Activated CD8-positive, alpha-beta memory T cell treated with anti-CD3 and anti-CD28 coated beads, Interleukin-2, amount 10 ng/mL, durations not matched to agents 7 days and 5 days (primary cell): ENCODE data around the gene CIPC. TPM values are rescaled to one million over a fixed set of nuclear protein-coding genes. Genes with fewer than 3 reads are reported as not detected.

Source experiments
- ATAC-seq: fragments of 150-1000 bp; cut with Tn5 transposase; one replicate; pipeline ENCODE4 v1.10.0; 2021; ENCODE audit warnings: moderate library complexity
- CTCF ChIA-PET: fragments of 350-600 bp; sonication (Branson Sonifier 250); formaldehyde crosslinking; loops from one replicate; lab custom pipeline; 2021; ENCODE audit warnings: antibody characterized with exemption; lab: Charles Lee
- DNase-seq: peaks from one replicate; pipeline ENCODE4 v3.0.0-alpha.2; 2020
- H3K27ac Mint-ChIP-seq: one replicate; pipeline ENCODE4 v1.8.0; 2021; ENCODE audit warnings: mild to moderate bottlenecking, mixed read lengths
- H3K27me3 Mint-ChIP-seq: one replicate; pipeline ENCODE4 v1.8.0; 2021; ENCODE audit warnings: mixed read lengths
- H3K36me3 Mint-ChIP-seq: one replicate; pipeline ENCODE4 v1.8.0; 2021; ENCODE audit warnings: mild to moderate bottlenecking, mixed read lengths
- H3K4me1 Mint-ChIP-seq: one replicate; pipeline ENCODE4 v1.8.0; 2021; ENCODE audit warnings: mixed read lengths
- H3K4me3 Mint-ChIP-seq: one replicate; pipeline ENCODE4 v1.8.0; 2021; ENCODE audit warnings: mild to moderate bottlenecking, moderate library complexity, mixed read lengths
- H3K9me3 Mint-ChIP-seq: one replicate; pipeline ENCODE4 v1.8.0; 2022; ENCODE audit warnings: low read depth, mixed read lengths
- total RNA-seq, 2 experiments: library from RNA; stranded (reverse); gene quantifications; one replicate each; pipeline ENCODE4 v1.2.3, GENCODE V29; 2021

CIPC gene
- total RNA-seq, 2 experiments from 2014 or later = 11.3 to 12.0 TPM

DNA sequence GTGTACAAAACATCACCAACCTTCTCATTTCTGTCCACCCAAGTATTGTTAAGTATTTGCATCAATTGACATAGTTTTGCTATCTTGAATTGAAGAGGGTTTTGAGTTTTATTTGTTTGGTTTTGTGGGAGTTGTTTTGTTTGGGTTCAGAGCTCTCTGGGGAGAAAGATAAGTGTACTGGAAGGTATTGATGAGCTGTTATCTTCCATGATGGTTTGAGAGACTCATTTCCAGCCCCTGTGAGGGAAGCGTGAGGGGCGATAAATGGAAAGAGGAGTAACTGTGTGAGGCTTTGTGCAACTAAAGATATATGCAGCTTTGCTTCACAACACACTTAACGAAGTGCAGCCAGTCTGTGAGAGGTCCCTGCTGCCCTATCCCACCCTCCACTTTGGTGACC is 15.7 kb upstream of the CIPC start:
- Mint-ChIP-seq H3K9me3 (no peaks in the 10 kb centered on the region), H3K27ac (no peak overlapping the region), H3K27me3 (peaks cover 12% of the 10 kb centered on the region), H3K4me1 (peaks cover 10% of the 10 kb centered on the region), H3K36me3 (no peaks in the 10 kb centered on the region), H3K4me3 (no peak overlapping the region)
- ATAC-seq (no peak), DNase-seq (no peak)
- CTCF ChIA-PET = interaction anchor here (1.1 to 8.4 kb wide), 8 partner anchors 10 to 227 kb away, joined by 3 to 84 read pairs (median 4); no protein-coding TSS in a partner anchor

DNA sequence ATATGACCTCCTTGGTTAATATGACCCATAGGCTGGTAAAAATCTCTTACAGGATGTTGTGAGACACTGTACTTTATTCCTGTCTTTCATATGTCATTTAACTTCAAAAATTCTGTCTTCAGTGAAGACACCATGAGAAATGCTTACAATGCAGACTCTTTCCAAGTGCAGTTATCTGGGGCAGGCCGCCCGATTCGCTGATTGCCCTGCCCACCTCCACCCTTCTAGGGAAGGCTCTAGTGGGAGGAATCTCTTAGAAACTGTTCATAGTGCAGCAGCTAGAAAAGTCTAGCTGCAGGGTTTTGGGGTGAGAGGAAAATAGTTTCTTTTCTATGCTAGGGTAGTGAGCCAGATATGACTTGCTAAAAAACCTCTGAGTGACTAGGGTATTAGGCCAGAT is 15.0 kb upstream of the CIPC start:
- CTCF ChIA-PET = interaction anchor here (0.9 to 8.4 kb wide), 7 partner anchors 10 to 228 kb away, joined by 3 to 84 read pairs (median 4); no protein-coding TSS in a partner anchor
- Mint-ChIP-seq H3K27ac (no peak overlapping the region), H3K36me3 (no peaks in the 10 kb centered on the region), H3K4me1 (peaks cover 10% of the 10 kb centered on the region), H3K9me3 (no peaks in the 10 kb centered on the region), H3K27me3 (peaks cover 12% of the 10 kb centered on the region), H3K4me3 (no peak overlapping the region)
- no peak for ATAC-seq
- no peak for DNase-seq

GRCh38 chr14:77084985-77085384 is 13.1 kb upstream of the CIPC start:
- CTCF ChIA-PET = interaction anchor here (1.1 to 8.4 kb wide), 6 partner anchors 8 to 212 kb away, joined by 4 to 84 read pairs (median 6); no protein-coding TSS in a partner anchor
- no peak for DNase-seq
- Mint-ChIP-seq H3K27me3 (peaks cover 22% of the 10 kb centered on the region), H3K36me3 (no peaks in the 10 kb centered on the region), H3K9me3 (no peaks in the 10 kb centered on the region), H3K4me1 (peaks cover 10% of the 10 kb centered on the region), H3K27ac (no peak overlapping the region), H3K4me3 (no peak overlapping the region)
- no peak for ATAC-seq

DNA sequence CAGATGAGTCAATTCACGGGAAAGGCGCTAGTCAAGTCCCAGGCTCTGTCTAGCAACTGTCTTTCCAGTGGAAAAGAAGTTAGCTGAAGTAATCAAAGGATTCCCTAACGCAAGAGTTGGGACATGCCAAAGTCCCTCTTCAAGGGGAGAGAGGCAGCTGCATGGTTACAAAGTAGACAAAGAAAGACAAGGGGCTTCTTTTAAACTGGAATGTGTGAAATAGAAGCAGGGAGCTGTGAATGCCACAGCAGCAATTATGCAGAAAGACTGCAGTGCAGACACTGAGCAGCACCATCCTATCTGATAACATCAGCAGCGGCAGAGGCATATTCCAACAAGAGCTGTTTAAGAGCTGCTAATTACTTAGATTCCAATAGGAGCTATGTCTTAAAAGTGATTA is 12.5 kb upstream of the CIPC start:
- no peak for ATAC-seq
- no peaks in the 10 kb centered on the region for H3K36me3 Mint-ChIP-seq
- no peak overlapping the region for H3K27ac Mint-ChIP-seq
- H3K9me3 Mint-ChIP-seq = no peaks in the 10 kb centered on the region
- H3K4me1 Mint-ChIP-seq = peaks cover 10% of the 10 kb centered on the region
- CTCF ChIA-PET = interaction anchor here (1.1 to 8.4 kb wide), 5 partner anchors 9 to 213 kb away, joined by 4 to 84 read pairs (median 7); no protein-coding TSS in a partner anchor
- no peak for DNase-seq
- H3K4me3 Mint-ChIP-seq = no peak overlapping the region
- peaks cover 23% of the 10 kb centered on the region for H3K27me3 Mint-ChIP-seq

- no peaks in the 10 kb centered on the region for H3K36me3 Mint-ChIP-seq
- DNase-seq (no peak), ATAC-seq (peak; percentile 42)
These were observed 11.9 kb upstream of the CIPC start for GRCh38 chr14:77086017-77086727.

DNA sequence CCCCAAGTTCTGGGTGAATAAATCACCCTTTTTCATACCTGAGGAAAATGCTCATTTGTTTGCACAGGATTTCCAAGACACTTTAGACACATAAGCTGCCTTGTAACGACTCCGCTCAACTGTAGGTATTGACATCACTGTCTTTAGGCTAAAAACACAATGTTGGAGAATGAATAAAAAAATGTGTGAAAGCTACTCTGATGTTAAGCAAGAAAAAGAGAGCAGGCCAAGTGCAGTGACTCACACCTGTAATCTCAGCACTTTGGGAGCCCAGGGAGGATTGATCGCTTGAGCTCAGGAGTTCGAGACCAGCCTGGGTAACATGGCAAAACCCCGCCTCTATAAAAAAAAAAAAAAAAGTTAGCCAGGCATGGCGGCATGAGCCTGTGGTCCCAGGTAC is 11.1 kb upstream of the CIPC start:
- Mint-ChIP-seq H3K9me3 (peaks cover 4% of the 10 kb centered on the region), H3K36me3 (peaks cover 4% of the 10 kb centered on the region), H3K27ac (no peak overlapping the region), H3K4me1 (peaks cover 6% of the 10 kb centered on the region), H3K27me3 (peaks cover 23% of the 10 kb centered on the region), H3K4me3 (no peak overlapping the region)
- ATAC-seq = no peak
- DNase-seq = no peak
- CTCF ChIA-PET = interaction anchor here (1.1 to 8.4 kb wide), 2 partner anchors 10 to 16 kb away, joined by 5 to 84 read pairs; no protein-coding TSS in a partner anchor

More at GRCh38 chr14:77086017-77086727, 11.9 kb upstream of the CIPC start:
- no peaks in the 10 kb centered on the region for H3K9me3 Mint-ChIP-seq
- CTCF ChIA-PET = interaction anchor here (1.1 to 8.4 kb wide), 6 partner anchors 9 to 213 kb away, joined by 4 to 84 read pairs (median 6); no protein-coding TSS in a partner anchor
- H3K4me3 Mint-ChIP-seq = no peak overlapping the region
- H3K27ac Mint-ChIP-seq = no peak overlapping the region
- H3K4me1 Mint-ChIP-seq = peaks cover 7% of the 10 kb centered on the region
- H3K27me3 Mint-ChIP-seq = peaks cover 23% of the 10 kb centered on the region

DNA sequence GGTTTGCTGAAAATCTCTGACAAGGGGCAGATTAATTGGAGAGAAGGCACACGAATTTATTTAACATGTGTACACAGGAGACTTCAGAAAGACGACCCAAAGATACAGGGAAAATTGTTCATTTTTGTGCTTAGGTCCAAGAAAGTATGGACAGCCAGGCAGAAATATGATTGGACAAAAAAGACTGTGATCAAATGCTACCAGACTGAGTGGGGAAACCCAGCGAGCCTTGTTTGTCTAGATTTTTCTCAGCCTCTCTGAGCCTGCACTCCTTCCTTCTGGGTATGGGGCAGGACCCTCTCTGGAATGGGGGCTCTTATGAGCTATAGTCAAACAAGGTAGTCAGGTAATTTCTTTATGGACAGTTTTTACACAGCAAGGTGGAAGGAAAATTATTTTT is 10.4 kb upstream of the CIPC start:
- Mint-ChIP-seq H3K27ac (no peak overlapping the region), H3K36me3 (peaks cover 4% of the 10 kb centered on the region), H3K4me3 (no peak overlapping the region), H3K4me1 (peaks cover 6% of the 10 kb centered on the region), H3K27me3 (peaks cover 23% of the 10 kb centered on the region), H3K9me3 (peaks cover 4% of the 10 kb centered on the region)
- DNase-seq = no peak
- ATAC-seq = no peak
- CTCF ChIA-PET = interaction anchor here (1.1 kb wide), 1 partner anchor 10 kb away, joined by 5 read pairs; no protein-coding TSS in a partner anchor

- CTCF ChIA-PET = interaction anchor here (1.6 kb wide), 1 partner anchor 35 kb away, joined by 5 read pairs; no protein-coding TSS in a partner anchor
- ATAC-seq (no peak), DNase-seq (no peak)
- Mint-ChIP-seq H3K27me3 (peaks cover 21% of the 10 kb centered on the region), H3K4me1 (peaks cover 6% of the 10 kb centered on the region), H3K36me3 (peaks cover 4% of the 10 kb centered on the region), H3K4me3 (no peak overlapping the region), H3K27ac (no peak overlapping the region), H3K9me3 (peaks cover 4% of the 10 kb centered on the region)
These were observed 9.8 kb upstream of the CIPC start for GRCh38 chr14:77088219-77088618.

GRCh38 chr14:77088645-77089044 is 9.4 kb upstream of the CIPC start:
- no peak overlapping the region for H3K27ac Mint-ChIP-seq
- ATAC-seq (no peak), DNase-seq (no peak)
- peaks cover 21% of the 10 kb centered on the region for H3K27me3 Mint-ChIP-seq
- peaks cover 4% of the 10 kb centered on the region for H3K36me3 Mint-ChIP-seq
- CTCF ChIA-PET = interaction anchor here (1.2 to 1.7 kb wide), 3 partner anchors 18 to 216 kb away, joined by 5 to 7 read pairs (median 6); no protein-coding TSS in a partner anchor
- peaks cover 4% of the 10 kb centered on the region for H3K9me3 Mint-ChIP-seq
- H3K4me3 Mint-ChIP-seq = no peak overlapping the region
- peaks cover 6% of the 10 kb centered on the region for H3K4me1 Mint-ChIP-seq

GRCh38 chr14:77091518-77091917 is 6.5 kb upstream of the CIPC start:
- peaks cover 9% of the 10 kb centered on the region for H3K4me1 Mint-ChIP-seq
- H3K4me3 Mint-ChIP-seq = no peak overlapping the region
- no peak overlapping the region for H3K27ac Mint-ChIP-seq
- peaks cover 13% of the 10 kb centered on the region for H3K27me3 Mint-ChIP-seq
- H3K9me3 Mint-ChIP-seq = peaks cover 4% of the 10 kb centered on the region
- peaks cover 4% of the 10 kb centered on the region for H3K36me3 Mint-ChIP-seq
- ATAC-seq (no peak), DNase-seq (no peak)
- CTCF ChIA-PET = interaction anchor here (0.9 to 2.8 kb wide), 4 partner anchors 21 to 219 kb away, joined by 3 to 13 read pairs (median 7); no protein-coding TSS in a partner anchor

- Mint-ChIP-seq H3K27me3 (peaks cover 11% of the 10 kb centered on the region), H3K9me3 (peaks cover 4% of the 10 kb centered on the region), H3K27ac (no peak overlapping the region), H3K4me3 (no peak overlapping the region), H3K36me3 (peaks cover 4% of the 10 kb centered on the region), H3K4me1 (peaks cover 16% of the 10 kb centered on the region)
- DNase-seq (no peak), ATAC-seq (no peak)
- CTCF ChIA-PET = interaction anchor here (0.8 to 5.5 kb wide), 7 partner anchors 10 to 220 kb away, joined by 4 to 35 read pairs (median 4); no protein-coding TSS in a partner anchor
These were observed 5.4 kb upstream of the CIPC start for GRCh38 chr14:77092676-77093075.

DNA sequence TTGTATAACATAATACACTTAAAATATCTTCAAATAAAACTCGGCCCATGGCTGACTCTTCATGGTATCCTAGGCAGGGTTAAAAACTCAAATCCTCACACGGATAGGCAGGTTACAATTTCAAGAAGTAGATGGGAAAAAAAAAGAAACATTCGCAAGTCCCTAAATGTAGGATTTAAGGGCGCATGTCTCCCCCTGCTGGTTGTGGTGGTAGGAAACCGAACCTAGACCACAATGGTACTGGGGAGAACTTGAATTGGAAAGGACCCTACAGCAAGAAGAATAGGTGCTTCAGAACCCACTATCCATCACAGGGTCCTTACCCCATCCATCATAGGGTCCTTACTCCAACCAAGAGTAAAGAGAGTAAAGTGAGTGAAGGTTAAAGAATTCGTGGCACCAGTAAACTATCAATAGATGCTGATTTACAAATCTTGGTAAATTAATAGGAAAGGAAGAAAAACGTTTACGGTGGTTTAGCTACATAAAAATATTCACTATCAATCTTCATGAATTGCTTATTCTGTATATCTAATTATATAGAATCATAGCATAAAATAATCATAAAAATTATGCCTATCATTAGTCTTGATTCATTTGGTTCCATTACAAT is 3.3 kb upstream of the CIPC start:
- H3K27me3 Mint-ChIP-seq = peaks cover 4% of the 10 kb centered on the region
- CTCF ChIA-PET = interaction anchor here (0.6 to 5.5 kb wide), 14 partner anchors 9 to 1253 kb away, joined by 3 to 71 read pairs (median 5); no protein-coding TSS in a partner anchor

More for the DNA sequence above, 3.3 kb upstream of the CIPC start:
- ATAC-seq (no peak), DNase-seq (peak; percentile 87)
- Mint-ChIP-seq H3K36me3 (peaks cover 4% of the 10 kb centered on the region), H3K9me3 (peaks cover 4% of the 10 kb centered on the region), H3K4me1 (peaks cover 28% of the 10 kb centered on the region), H3K27ac (no peak overlapping the region), H3K4me3 (no peak overlapping the region)
